Measurements from ENCODE around the gene HECTD4. TPM values are rescaled to one million over a fixed set of nuclear protein-coding genes. Genes with fewer than 3 reads are reported as not detected.

HECTD4 gene
- total and polyA plus RNA-seq, 9 of the 15 experiments (the other 6 are each of a cell fraction or from before 2014, with no cell fraction given), result 3.5 to 33.3 (median 13.5) TPM

GRCh38 chr12:112179341-112179740 lies 202.9 kb downstream of the HECTD4 start:
- H2AFZ ChIP-seq (ENCODE audit: low read depth, low read length), result no peak overlapping the region
- no peak overlapping the region for H3K4me3 ChIP-seq
- no peaks in the 10 kb centered on the region for H4K20me1 ChIP-seq (replicated peaks; ENCODE audit: control insufficient read depth, insufficient read depth, low read length)
- ATAC-seq (no peak), DNase-seq (ENCODE audit: extremely low read depth in 1 of 4, low spot score in 3 of 4) (no peak), FAIRE-seq (no peak)
- peaks cover 78% of the 10 kb centered on the region; the same call in 2 of the 3 replicates for H3K36me3 ChIP-seq (ENCODE audit: control insufficient read depth, insufficient read depth, low read length)
- CTCF ChIA-PET (ENCODE audit: low intra/inter-chr PET ratio), result no interaction called here
- WGBS (ENCODE audit: insufficient coverage, low coverage, missing lambda C conversion rate), result 94% methylated on average over 11 of the region's 11 CpGs
- H3K27ac ChIP-seq (ENCODE audit: extremely low read depth, low read depth, low read length), result no peak overlapping the region
- no TSS peak for BruUV-seq (replicated peaks)
- no peaks in the 10 kb centered on the region for H3K9me3 ChIP-seq (replicated peaks; ENCODE audit: control insufficient read depth, insufficient read depth, low read depth, low read length)
- in situ Hi-C loops (cut with MboI) (no loop called here), intact Hi-C loops (cut with micrococcal nuclease) (no loop called here)
- H3K4me1 ChIP-seq (replicated peaks in 1 of 2; ENCODE audit: control insufficient read depth in 2 of 2, insufficient read depth in 2 of 2, low read length in 2 of 2), result no peaks in the 10 kb centered on the region; a peak in 1 of 5 replicates
- 0 out of 4 replicates have a peak overlapping the region, but pooled peaks of 1 of the 2 experiments have one; percentile 36 for H3K9ac ChIP-seq (ENCODE audit: insufficient read depth in 1 of 2, low read depth in 2 of 2, low read length in 2 of 2)
- H3K9me1 ChIP-seq (ENCODE audit: control insufficient read depth, insufficient read depth, low read length), result peaks cover 5% of the 10 kb centered on the region
- no peak overlapping the region for H3K4me2 ChIP-seq (ENCODE audit: insufficient read depth, low read length)
- POLR2A ChIA-PET, result interaction anchor here (0.5 kb wide), 1 partner anchor 1059 kb away, joined by 3 read pairs; no protein-coding TSS in a partner anchor
- no peaks in the 10 kb centered on the region for H3K27me3 ChIP-seq (ENCODE audit: control insufficient read depth in 2 of 2, insufficient read depth in 2 of 2, low read length in 2 of 2)
- no peaks in the 10 kb centered on the region for H3K79me2 ChIP-seq (ENCODE audit: control insufficient read depth, insufficient read depth, low read length)
- TF ChIP-seq ZNF586 (CRISPR knock-in tag; conservative IDR thresholded peaks at IDR 0.05) (no peak), SAFB (IDR thresholded peaks at IDR 0.05; ENCODE audit: borderline replicate concordance, low read depth, low read length) (no peak), TRIM25 (IDR thresholded peaks at IDR 0.05; ENCODE audit: borderline replicate concordance) (no peak), KLF16 (IDR thresholded peaks at IDR 0.05) (no peak), CBFB (CRISPR knock-in tag; IDR thresholded peaks at IDR 0.05) (no peak), TSC22D4 (tag; IDR thresholded peaks at IDR 0.05) (no peak), BRF2 (IDR thresholded peaks at IDR 0.05; ENCODE audit: borderline replicate concordance, insufficient read depth, insufficient read length) (no peak), NFYB (IDR thresholded peaks at IDR 0.05; ENCODE audit: extremely low read depth, insufficient read length) (no peak), SP1 (CRISPR knock-in tag; IDR thresholded peaks at IDR 0.05) (no peak), KLF13 (tag; IDR thresholded peaks at IDR 0.05; ENCODE audit: borderline replicate concordance, low read depth) (no peak), ILK (tag; IDR thresholded peaks at IDR 0.05; ENCODE audit: borderline replicate concordance, low read depth) (no peak), SOX6 (IDR thresholded peaks at IDR 0.05) (no peak), NCOA2 (IDR thresholded peaks at IDR 0.05; ENCODE audit: partially characterized antibody in 2 of 2) (no peak), NEUROD1 (IDR thresholded peaks at IDR 0.05; ENCODE audit: borderline replicate concordance, low read depth, low read length, partially characterized antibody) (no peak), ZNF511 (CRISPR knock-in tag; IDR thresholded peaks at IDR 0.05) (no peak), SAP30 (IDR thresholded peaks at IDR 0.05; ENCODE audit: borderline replicate concordance, insufficient read depth, low read depth, low read length, poor library complexity, severe bottlenecking) (no peak)

Data from K562 (cell line).